PC-3 (cell line): ENCODE data around the gene YAP1. TPM values are rescaled to one million over a fixed set of nuclear protein-coding genes. Genes with fewer than 3 reads are reported as not detected.

ENCODE experiments used
- ATAC-seq: fragments of 200-7000 bp; cut with Tn5 transposase; 2 replicates; pipeline ENCODE4 v1.9.1; 2020; ENCODE audit warnings: mild to moderate bottlenecking, moderate library complexity
- BruUV-seq: library from RNA; stranded (reverse); fragments of 400-500 nt; replicated peaks from 2 replicates; lab custom pipeline; 2021; lab: Mats Ljungman, UMichigan
- CTCF ChIA-PET: fragments of 300-600 bp; sonication (Branson Sonifier 250); formaldehyde crosslinking; loops from one replicate; lab custom pipeline; 2022; ENCODE audit warnings: antibody characterized with exemption; lab: Charles Lee
- POLR2A ChIA-PET: fragments of 300-600 bp; sonication (Branson Sonifier 250); formaldehyde crosslinking; loops from one replicate; lab custom pipeline; 2022; ENCODE audit warnings: antibody characterized with exemption; ENCODE audit not compliant: unreplicated experiment; lab: Charles Lee
- DNase-seq: peaks from one replicate; pipeline ENCODE4 v3.0.0-alpha.2; 2015
- H2AFZ ChIP-seq: fragments of 300-600 bp; sonication (generic); 2 replicates; pipeline ENCODE4 v1.6.0; 2016; ENCODE audit warnings: antibody characterized with exemption, low read length
- H3F3A ChIP-seq: fragments of 300-600 bp; sonication (generic); one replicate; pipeline ENCODE4 v1.6.0; 2017; ENCODE audit warnings: antibody characterized with exemption, low read length, control low read depth, mild to moderate bottlenecking; ENCODE audit not compliant: unreplicated experiment
- H3K27ac ChIP-seq: fragments of 300-600 bp; sonication (generic); 2 replicates; pipeline ENCODE4 v1.5.1; 2016; ENCODE audit warnings: mild to moderate bottlenecking, low read length
- H3K27me3 ChIP-seq: fragments of 300-600 bp; sonication (generic); 2 replicates; pipeline ENCODE4 v1.6.1; 2016; ENCODE audit warnings: low read length, mixed read lengths
- H3K36me3 ChIP-seq: fragments of 300-600 bp; sonication (generic); 2 replicates; pipeline ENCODE4 v1.6.1; 2016; ENCODE audit warnings: low read depth, mixed run types, low read length, mixed read lengths
- H3K4me1 ChIP-seq: fragments of 300-600 bp; sonication (generic); 2 replicates; pipeline ENCODE4 v1.5.1; 2016; ENCODE audit warnings: low read length; ENCODE audit not compliant: insufficient read depth
- H3K4me2 ChIP-seq: fragments of 300-600 bp; sonication (generic); 2 replicates; pipeline ENCODE4 v1.6.0; 2016; ENCODE audit warnings: low read length
- H3K4me3 ChIP-seq: fragments of 300-600 bp; sonication (generic); 2 replicates; pipeline ENCODE4 v1.5.1; 2016; ENCODE audit warnings: mild to moderate bottlenecking, low read length, mixed read lengths
- H3K79me2 ChIP-seq: fragments of 300-600 bp; sonication (generic); 2 replicates; pipeline ENCODE4 v1.6.1; 2017; ENCODE audit warnings: low read length, mixed read lengths
- H3K9ac ChIP-seq: fragments of 300-600 bp; sonication (generic); 2 replicates; pipeline ENCODE4 v1.6.0; 2016; ENCODE audit warnings: mild to moderate bottlenecking, low read length
- H3K9me2 ChIP-seq: fragments of 300-600 bp; sonication (generic); replicated peaks from 2 replicates; pipeline ENCODE4 v1.6.1; 2016; ENCODE audit warnings: mixed run types, low read length, mixed read lengths
- H3K9me3 ChIP-seq: fragments of 300-600 bp; sonication (generic); 2 replicates; pipeline ENCODE4 v1.6.1; 2016; ENCODE audit warnings: low read length, mixed read lengths
- H4K20me1 ChIP-seq: fragments of 300-600 bp; sonication (generic); 2 replicates; pipeline ENCODE4 v1.6.1; 2016; ENCODE audit warnings: low read length, mixed read lengths
- EZH2 ChIP-seq: fragments of 300-600 bp; sonication (generic); IDR thresholded peaks from one replicate; pipeline ENCODE4 v1.6.1; 2017; ENCODE audit warnings: antibody characterized with exemption, mild to moderate bottlenecking, low read length; ENCODE audit not compliant: unreplicated experiment
- EZH2phosphoT487 ChIP-seq: fragments of 300-600 bp; sonication (generic); IDR thresholded peaks from 2 replicates; pipeline ENCODE4 v1.6.1; 2018; ENCODE audit warnings: mild to moderate bottlenecking, antibody characterized with exemption, low read length, borderline replicate concordance
- intact Hi-C: fragments of 100-400 bp; cut with micrococcal nuclease; formaldehyde crosslinking; loops from 2 replicates; pipeline ENCODE4 v1.9.0; 2023
- total RNA-seq: library from RNA; depleted of rRNA; stranded (reverse); fragments of >200 nt; gene quantifications from 2 replicates; pipeline ENCODE4 v1.2.3, GENCODE V29; 2014
- TF ChIP-seq, protein P1 (sequence below): fragments of 300-600 bp; sonication (generic); conservative IDR thresholded peaks from 2 replicates; pipeline ENCODE4 v1.5.1; 2017; ENCODE audit warnings: antibody characterized with exemption, low read depth, mild to moderate bottlenecking, low read length

The YAP1 gene
- total RNA-seq, 1 experiment from 2014 or later, result 104 TPM

DNA sequence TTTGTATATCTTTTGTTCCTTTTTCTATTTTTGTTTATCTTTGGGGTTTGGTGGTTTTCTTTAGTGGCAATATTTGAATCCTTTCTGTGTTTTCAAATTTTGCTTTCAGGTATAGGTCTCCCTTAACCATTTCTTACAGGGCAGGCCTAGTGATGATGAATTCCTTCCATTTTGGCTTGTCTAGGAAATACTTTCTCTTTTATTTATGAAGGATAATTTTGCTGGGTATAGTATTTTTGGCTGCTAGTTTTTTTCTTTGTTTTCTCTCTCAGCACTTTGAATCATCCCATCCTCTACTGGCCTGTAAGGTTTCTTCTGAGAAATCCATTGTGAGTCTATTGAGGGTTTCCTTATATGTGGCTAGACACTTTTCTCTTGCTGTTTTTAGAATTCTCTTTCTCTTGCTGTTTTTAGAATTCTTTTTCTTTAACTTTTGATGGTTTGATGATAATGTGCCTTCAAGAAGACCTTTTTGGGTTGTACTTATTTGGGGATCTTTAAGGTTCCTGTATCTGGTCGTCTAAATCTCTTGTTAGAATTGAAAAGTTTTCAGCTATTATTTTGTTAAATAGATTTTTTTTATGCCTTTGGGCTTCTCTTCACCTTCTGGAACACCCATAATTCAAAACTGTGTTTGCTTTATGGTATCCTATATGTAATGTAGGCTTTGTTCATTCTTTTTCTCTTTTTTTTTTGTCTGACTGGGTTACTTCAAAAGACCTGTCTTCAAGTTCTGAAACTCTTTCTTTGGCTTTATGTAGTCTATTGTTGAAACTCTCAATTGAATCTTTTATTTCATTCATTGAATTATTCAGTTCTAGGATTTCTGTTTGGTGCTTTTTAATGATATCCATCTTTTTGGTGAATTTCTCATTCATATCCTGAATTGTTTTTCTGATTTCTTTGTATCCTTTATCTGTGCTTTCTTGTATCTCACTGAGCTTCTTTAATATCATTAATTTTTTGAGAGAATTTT, 38.5 kb upstream of the YAP1 start:
- TF ChIP-seq, protein P1, sequence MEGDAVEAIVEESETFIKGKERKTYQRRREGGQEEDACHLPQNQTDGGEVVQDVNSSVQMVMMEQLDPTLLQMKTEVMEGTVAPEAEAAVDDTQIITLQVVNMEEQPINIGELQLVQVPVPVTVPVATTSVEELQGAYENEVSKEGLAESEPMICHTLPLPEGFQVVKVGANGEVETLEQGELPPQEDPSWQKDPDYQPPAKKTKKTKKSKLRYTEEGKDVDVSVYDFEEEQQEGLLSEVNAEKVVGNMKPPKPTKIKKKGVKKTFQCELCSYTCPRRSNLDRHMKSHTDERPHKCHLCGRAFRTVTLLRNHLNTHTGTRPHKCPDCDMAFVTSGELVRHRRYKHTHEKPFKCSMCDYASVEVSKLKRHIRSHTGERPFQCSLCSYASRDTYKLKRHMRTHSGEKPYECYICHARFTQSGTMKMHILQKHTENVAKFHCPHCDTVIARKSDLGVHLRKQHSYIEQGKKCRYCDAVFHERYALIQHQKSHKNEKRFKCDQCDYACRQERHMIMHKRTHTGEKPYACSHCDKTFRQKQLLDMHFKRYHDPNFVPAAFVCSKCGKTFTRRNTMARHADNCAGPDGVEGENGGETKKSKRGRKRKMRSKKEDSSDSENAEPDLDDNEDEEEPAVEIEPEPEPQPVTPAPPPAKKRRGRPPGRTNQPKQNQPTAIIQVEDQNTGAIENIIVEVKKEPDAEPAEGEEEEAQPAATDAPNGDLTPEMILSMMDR, result no peak
- TF ChIP-seq EZH2phosphoT487 (no peak), EZH2 (no peak)
- Histone ChIP-seq H3K27ac (no peak overlapping the region), H3K79me2 (no peaks in the 10 kb centered on the region), H4K20me1 (no peaks in the 10 kb centered on the region), H3K9me2 (no peaks in the 10 kb centered on the region), H3K4me3 (no peak overlapping the region), H2AFZ (no peak overlapping the region), H3K27me3 (no peaks in the 10 kb centered on the region), H3K4me1 (no peaks in the 10 kb centered on the region), H3K4me2 (no peak overlapping the region), H3K9ac (no peak overlapping the region), H3F3A (no peaks in the 10 kb centered on the region), H3K36me3 (0 out of 2 replicates have a peak, but pooled peaks cover 3% of the 10 kb centered on the region), H3K9me3 (peaks cover 18% of the 10 kb centered on the region; the same call in 1 of the 2 replicates)
- ATAC-seq (no peak), DNase-seq (no peak)
- no TSS peak for BruUV-seq
- intact Hi-C loops, result no loop called here
- ChIA-PET POLR2A (no interaction called here), CTCF (no interaction called here)

DNA sequence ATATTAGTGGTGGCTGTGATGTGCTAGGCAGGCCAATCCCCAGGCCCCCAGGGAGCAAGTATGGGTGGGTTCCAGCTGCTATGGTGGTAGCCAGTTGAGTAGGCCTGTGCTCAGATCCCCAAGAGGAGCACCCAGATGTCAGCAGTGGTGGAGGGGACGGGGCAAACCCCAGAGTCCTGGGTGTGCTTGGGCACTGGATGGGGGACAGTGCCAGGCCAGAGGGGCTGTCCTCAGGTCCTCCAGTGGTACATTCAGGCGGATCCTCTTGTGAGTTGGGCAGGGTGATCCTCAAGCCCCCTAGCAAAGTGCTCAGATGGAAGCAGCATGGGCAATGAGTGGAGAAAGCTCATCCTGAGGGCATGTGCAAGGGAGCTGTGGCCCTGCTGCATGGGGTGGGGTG, 37.0 kb upstream of the YAP1 start:
- CTCF ChIA-PET, result no interaction called here
- no peak overlapping the region for H2AFZ ChIP-seq
- H3K9ac ChIP-seq, result no peak overlapping the region
- no peak overlapping the region for H3K27ac ChIP-seq
- no peaks in the 10 kb centered on the region for H3F3A ChIP-seq
- POLR2A ChIA-PET, result no interaction called here
- H3K9me3 ChIP-seq, result peaks cover 18% of the 10 kb centered on the region; the same call in 1 of the 2 replicates
- no peaks in the 10 kb centered on the region for H3K9me2 ChIP-seq
- no peaks in the 10 kb centered on the region for H3K79me2 ChIP-seq
- no peak overlapping the region for H3K4me2 ChIP-seq
- intact Hi-C loops, result no loop called here
- H3K4me3 ChIP-seq, result no peak overlapping the region
- DNase-seq (no peak), ATAC-seq (no peak)
- no peaks in the 10 kb centered on the region for H4K20me1 ChIP-seq
- no peaks in the 10 kb centered on the region for H3K4me1 ChIP-seq
- no peaks in the 10 kb centered on the region for H3K27me3 ChIP-seq
- 0 out of 2 replicates have a peak, but pooled peaks cover 3% of the 10 kb centered on the region for H3K36me3 ChIP-seq
- TF ChIP-seq EZH2 (no peak), EZH2phosphoT487 (no peak)
- TF ChIP-seq, protein P1, result no peak
- BruUV-seq, result no TSS peak

DNA sequence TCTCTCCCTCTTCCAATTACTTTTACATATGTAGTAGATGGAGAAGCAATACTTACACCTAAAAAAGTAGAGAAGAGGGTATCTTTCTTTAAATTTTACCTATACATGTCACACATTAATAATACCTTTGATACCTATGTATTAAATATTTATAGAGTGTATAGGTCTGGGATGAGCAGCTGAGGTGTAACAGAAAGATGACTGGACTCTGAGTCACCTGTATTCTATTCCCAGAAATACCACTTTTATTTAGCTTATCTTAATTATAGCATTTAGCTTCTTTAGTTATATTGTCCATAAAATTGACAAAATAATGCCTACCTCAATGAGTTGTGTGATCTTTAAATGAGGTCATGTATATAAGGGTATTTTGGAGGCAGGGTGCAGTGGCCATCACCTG, 30.6 kb upstream of the YAP1 start:
- Histone ChIP-seq H3K27ac (no peak overlapping the region), H3K4me3 (no peak overlapping the region), H3K9me3 (no peaks in the 10 kb centered on the region), H3F3A (no peaks in the 10 kb centered on the region), H3K9me2 (no peaks in the 10 kb centered on the region), H3K79me2 (no peaks in the 10 kb centered on the region), H3K4me2 (no peak overlapping the region), H4K20me1 (no peaks in the 10 kb centered on the region), H3K36me3 (no peaks in the 10 kb centered on the region), H2AFZ (no peak overlapping the region), H3K9ac (no peak overlapping the region), H3K27me3 (no peaks in the 10 kb centered on the region), H3K4me1 (peaks cover 9% of the 10 kb centered on the region; the same call in 1 of the 2 replicates)
- ChIA-PET CTCF (no interaction called here), POLR2A (no interaction called here)
- peak; percentile 87 for ATAC-seq
- intact Hi-C loops, result no loop called here
- no TSS peak for BruUV-seq
- TF ChIP-seq EZH2, result no peak
- TF ChIP-seq, protein P1, result no peak
- DNase-seq, result peak; percentile 65
